ENCODE measurements around the gene DNAH1. TPM values are rescaled to one million over a fixed set of nuclear protein-coding genes. Genes with fewer than 3 reads are reported as not detected.

Gene DNAH1
- total and polyA plus RNA-seq, 2 experiments from 2014 or later: 0.81 to 3.6 TPM

DNA sequence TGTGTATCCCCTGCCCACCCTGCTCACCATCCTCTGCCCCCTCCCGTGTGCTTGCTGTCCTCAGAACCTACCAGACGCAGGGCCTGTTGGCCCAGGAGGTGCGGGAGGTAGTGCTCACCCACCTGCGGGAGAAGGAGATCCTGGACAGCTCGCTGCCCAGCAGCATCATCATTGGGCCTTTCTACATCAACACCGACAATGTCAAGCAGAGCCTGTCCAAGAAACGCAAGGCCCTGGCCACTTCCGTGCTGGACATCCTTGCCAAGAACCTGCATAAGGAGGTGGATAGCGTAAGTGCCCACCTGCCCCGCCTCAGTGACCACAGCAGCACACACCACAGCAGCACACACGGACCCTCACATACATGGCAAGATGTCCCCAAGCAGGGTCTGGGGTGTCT is 33.0 kb downstream of the DNAH1 start:
- Histone ChIP-seq H3K9me3 (ENCODE audit: low read depth) (no peaks in the 10 kb centered on the region), H3K36me3 (no peaks in the 10 kb centered on the region), H3K27me3 (no peaks in the 10 kb centered on the region), H3K27ac (no peak overlapping the region), H3K4me3 (no peak overlapping the region), H3K4me1 (ENCODE audit: low read depth) (no peaks in the 10 kb centered on the region)
- TF ChIP-seq, protein P1, sequence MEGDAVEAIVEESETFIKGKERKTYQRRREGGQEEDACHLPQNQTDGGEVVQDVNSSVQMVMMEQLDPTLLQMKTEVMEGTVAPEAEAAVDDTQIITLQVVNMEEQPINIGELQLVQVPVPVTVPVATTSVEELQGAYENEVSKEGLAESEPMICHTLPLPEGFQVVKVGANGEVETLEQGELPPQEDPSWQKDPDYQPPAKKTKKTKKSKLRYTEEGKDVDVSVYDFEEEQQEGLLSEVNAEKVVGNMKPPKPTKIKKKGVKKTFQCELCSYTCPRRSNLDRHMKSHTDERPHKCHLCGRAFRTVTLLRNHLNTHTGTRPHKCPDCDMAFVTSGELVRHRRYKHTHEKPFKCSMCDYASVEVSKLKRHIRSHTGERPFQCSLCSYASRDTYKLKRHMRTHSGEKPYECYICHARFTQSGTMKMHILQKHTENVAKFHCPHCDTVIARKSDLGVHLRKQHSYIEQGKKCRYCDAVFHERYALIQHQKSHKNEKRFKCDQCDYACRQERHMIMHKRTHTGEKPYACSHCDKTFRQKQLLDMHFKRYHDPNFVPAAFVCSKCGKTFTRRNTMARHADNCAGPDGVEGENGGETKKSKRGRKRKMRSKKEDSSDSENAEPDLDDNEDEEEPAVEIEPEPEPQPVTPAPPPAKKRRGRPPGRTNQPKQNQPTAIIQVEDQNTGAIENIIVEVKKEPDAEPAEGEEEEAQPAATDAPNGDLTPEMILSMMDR (IDR thresholded peaks at IDR 0.05; ENCODE audit: low read depth, low read length): no peak
- no peak for DNase-seq (ENCODE audit: low read depth in 1 of 2, low spot score in 1 of 2)

DNA sequence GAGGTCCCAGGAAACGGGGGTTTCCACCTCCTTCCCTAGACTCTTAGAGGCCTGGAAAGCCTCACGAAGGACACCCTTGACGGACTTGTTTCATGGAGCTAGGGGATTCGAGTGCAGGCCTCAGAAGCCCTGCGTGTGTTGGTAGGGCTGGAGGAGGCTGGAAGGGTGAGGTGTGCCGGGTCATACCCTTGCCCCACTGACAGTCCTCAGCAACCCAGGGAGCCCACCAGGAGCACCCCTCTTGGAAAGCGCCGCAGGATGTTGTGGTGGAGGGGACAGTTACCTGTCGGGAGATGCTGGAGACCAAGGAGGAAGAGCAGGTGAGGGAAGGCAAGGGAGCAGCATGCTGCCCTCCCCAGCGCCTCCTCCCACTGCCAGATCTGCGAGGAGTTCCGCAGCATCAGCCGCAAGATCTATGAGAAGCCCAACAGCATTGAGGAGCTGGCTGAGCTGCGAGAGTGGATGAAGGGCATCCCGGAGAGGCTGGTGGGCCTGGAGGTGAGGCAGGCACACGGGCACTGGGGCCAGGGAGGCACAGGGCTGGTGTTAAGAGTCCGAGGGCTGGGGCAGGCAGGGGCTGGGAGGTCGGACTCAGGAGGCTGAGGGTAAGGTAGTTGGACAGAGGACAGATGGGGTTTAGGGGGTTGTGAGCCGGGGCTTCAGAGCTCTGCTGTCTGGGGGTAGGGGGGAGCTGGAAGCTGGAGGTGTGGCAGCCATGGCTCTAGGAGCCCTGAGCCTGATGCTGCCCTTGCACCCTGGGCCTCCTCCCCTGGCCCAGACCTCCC is 33.7 kb downstream of the DNAH1 start:
- DNase-seq (ENCODE audit: low read depth in 1 of 2, low spot score in 1 of 2): no peak
- Histone ChIP-seq H3K36me3 (no peaks in the 10 kb centered on the region), H3K27me3 (no peaks in the 10 kb centered on the region), H3K4me3 (no peak overlapping the region), H3K27ac (no peak overlapping the region), H3K9me3 (ENCODE audit: low read depth) (no peaks in the 10 kb centered on the region), H3K4me1 (ENCODE audit: low read depth) (no peaks in the 10 kb centered on the region)
- TF ChIP-seq, protein P1 (IDR thresholded peaks at IDR 0.05; ENCODE audit: low read depth, low read length): no peak

DNA sequence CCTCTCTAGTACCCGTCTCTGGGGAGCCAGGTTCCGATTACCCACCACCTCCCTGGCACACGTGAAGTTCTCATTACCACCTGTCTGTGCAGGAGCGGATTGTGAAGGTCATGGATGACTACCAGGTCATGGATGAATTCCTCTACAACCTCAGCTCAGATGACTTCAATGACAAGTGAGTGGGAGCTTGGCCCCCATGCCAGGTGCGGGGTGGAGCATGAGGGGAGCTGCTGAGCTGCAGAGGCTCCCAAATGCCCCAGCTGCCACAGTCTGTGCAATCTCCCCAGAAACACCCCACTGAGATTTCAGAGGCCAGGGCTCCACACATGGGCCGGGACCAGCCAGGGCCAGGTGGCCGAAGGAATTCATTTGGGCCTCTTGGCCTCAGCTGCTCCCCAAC is 34.3 kb downstream of the DNAH1 start:
- H3K4me1 ChIP-seq (ENCODE audit: low read depth): no peaks in the 10 kb centered on the region
- no peaks in the 10 kb centered on the region for H3K27me3 ChIP-seq
- H3K4me3 ChIP-seq: no peak overlapping the region
- no peaks in the 10 kb centered on the region for H3K36me3 ChIP-seq
- TF ChIP-seq, protein P1 (IDR thresholded peaks at IDR 0.05; ENCODE audit: low read depth, low read length): no peak
- H3K9me3 ChIP-seq (ENCODE audit: low read depth): no peaks in the 10 kb centered on the region
- DNase-seq (ENCODE audit: low read depth in 1 of 2, low spot score in 1 of 2): no peak
- no peak overlapping the region for H3K27ac ChIP-seq

DNA sequence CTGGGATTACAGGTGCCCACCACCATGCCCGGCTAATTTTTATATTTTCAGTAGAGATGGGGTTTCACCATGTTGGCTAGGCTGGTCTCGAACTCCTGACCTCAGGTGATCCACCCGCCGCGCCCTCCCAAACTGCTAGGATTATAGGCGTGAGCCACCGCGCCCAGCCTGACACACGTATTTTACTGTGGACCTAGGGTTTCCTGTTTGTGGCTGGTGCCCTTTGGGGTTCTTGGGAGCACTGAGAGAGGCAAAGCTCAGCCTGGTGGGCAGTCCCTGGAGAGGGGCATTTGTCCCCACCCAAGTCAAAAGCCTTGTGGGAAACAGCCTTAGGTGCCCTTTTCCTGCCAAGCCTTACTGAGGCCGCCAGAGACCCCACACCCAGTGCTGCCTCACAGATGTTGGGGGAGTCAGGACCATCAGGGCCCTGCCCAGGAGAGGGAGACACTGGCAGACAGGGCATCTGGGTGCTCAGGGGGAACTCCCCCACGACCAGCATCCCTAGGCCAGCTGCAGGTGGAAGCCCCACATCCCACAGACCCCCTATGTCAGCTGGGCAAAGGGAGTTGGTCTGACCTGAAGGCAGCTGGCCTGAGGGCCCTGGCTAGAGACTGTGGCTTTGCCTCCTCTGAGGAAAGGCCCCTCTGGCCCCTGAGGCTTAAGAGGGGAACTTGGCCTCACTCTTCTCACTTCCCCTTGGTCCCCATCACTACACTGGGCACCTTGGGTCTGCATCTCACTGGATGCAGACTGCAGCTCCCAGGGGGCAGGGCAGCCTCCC is 35.1 kb downstream of the DNAH1 start:
- H3K9me3 ChIP-seq (ENCODE audit: low read depth): no peaks in the 10 kb centered on the region

DNA sequence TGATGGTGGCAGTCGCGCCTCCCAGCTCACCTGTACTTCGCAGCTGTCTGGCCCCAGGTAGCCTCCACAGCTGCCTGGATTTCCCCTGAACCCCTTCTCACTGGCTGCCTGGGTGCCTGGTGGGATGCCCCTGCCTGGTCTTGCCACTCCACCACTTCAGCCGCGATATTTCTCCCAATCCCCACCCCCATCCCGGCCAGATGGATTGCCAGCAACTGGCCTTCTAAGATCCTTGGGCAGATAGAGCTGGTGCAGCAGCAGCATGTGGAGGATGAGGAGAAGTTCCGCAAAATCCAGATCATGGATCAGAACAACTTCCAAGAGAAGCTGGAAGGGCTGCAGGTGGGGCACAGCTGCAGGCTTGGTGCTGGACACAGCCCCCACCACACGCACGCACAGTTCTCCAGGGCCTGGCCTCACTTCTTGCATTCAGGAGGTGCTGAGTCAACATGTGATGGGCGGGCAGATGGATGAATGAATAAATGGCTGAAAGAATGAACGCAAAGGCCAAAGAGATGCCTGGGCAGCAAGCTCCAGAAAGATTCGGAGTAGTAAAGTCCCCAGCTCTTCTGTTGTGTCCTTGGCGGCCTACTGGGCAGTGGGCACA is 35.7 kb downstream of the DNAH1 start:
- TF ChIP-seq, protein P1 (IDR thresholded peaks at IDR 0.05; ENCODE audit: low read depth, low read length): no peak
- Histone ChIP-seq H3K9me3 (ENCODE audit: low read depth) (no peaks in the 10 kb centered on the region), H3K4me3 (no peak overlapping the region), H3K36me3 (no peaks in the 10 kb centered on the region), H3K27ac (no peak overlapping the region), H3K27me3 (no peaks in the 10 kb centered on the region), H3K4me1 (ENCODE audit: low read depth) (no peaks in the 10 kb centered on the region)
- DNase-seq (ENCODE audit: low read depth in 1 of 2, low spot score in 1 of 2): no peak

More for the DNA sequence above, 35.1 kb downstream of the DNAH1 start:
- DNase-seq (ENCODE audit: low read depth in 1 of 2, low spot score in 1 of 2): no peak
- Histone ChIP-seq H3K27ac (no peak overlapping the region), H3K4me1 (ENCODE audit: low read depth) (no peaks in the 10 kb centered on the region), H3K4me3 (no peak overlapping the region), H3K36me3 (no peaks in the 10 kb centered on the region), H3K27me3 (no peaks in the 10 kb centered on the region)
- TF ChIP-seq, protein P1 (IDR thresholded peaks at IDR 0.05; ENCODE audit: low read depth, low read length): no peak
